T-helper 17 cell (primary cell): ENCODE results near the gene ZBED4. TPM values are rescaled to one million over a fixed set of nuclear protein-coding genes. Genes with fewer than 3 reads are reported as not detected.

Experiments used
- ATAC-seq: fragments of 150-1000 bp; cut with Tn5 transposase; 2 replicates; pipeline ENCODE4 v1.10.0; 2021; ENCODE audit warnings: mild to moderate bottlenecking, moderate library complexity
- DNase-seq, 3 donors: peaks; one replicate each; pipeline versions ENCODE4 v3.0.0 to v3.0.0-alpha.2; 2020 to 2021
- H3K9me3 ChIP-seq: one replicate; pipeline ENCODE4 v1.7.0; 2013; ENCODE audit warnings: low read length, mild to moderate bottlenecking; ENCODE audit not compliant: control insufficient read depth, poor library complexity, severe bottlenecking
- H3K27ac Mint-ChIP-seq: one replicate; pipeline ENCODE4 v1.8.0; 2022; ENCODE audit warnings: mild to moderate bottlenecking, moderate library complexity, mixed read lengths
- H3K27me3 Mint-ChIP-seq: one replicate; pipeline ENCODE4 v1.8.0; 2022; ENCODE audit warnings: mixed read lengths
- H3K36me3 Mint-ChIP-seq: one replicate; pipeline ENCODE4 v1.8.0; 2022; ENCODE audit warnings: low read depth, mixed read lengths
- H3K4me1 Mint-ChIP-seq: one replicate; pipeline ENCODE4 v1.8.0; 2022; ENCODE audit warnings: mild to moderate bottlenecking, mixed read lengths
- H3K4me3 Mint-ChIP-seq: one replicate; pipeline ENCODE4 v1.8.0; 2022; ENCODE audit warnings: mild to moderate bottlenecking, moderate library complexity, mixed read lengths
- total RNA-seq, 4 donors: library from RNA in 2 of 4; stranded (reverse) in 2 of 4; gene quantifications; one replicate each; pipeline ENCODE4 v1.2.3 and lab custom pipeline; 2022 to 2026

Gene ZBED4
- total RNA-seq, 2 donors from 2014 or later, result 15.4 to 20.4 TPM

DNA sequence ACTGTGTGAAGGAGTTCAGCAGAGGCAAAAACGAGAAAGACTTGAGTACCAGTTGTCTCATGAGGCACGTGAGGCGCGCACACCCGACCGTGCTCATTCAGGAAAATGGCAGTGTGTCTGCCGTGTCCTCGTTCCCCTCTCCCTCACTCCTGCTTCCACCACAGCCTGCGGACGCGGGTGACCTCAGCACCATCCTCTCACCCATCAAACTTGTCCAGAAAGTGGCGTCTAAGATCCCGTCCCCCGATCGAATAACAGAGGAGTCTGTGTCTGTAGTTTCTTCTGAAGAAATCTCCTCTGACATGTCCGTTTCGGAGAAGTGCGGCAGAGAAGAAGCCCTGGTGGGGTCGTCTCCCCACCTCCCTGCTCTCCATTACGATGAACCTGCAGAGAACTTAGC is 30.4 kb downstream of the ZBED4 start:
- no peaks in the 10 kb centered on the region for H3K36me3 Mint-ChIP-seq
- H3K9me3 ChIP-seq, result no peaks in the 10 kb centered on the region
- no peaks in the 10 kb centered on the region for H3K27me3 Mint-ChIP-seq
- peak overlapping the region; percentile 86 for H3K27ac Mint-ChIP-seq
- peaks cover 32% of the 10 kb centered on the region for H3K4me1 Mint-ChIP-seq
- ATAC-seq (no peak), DNase-seq (no peak)
- H3K4me3 Mint-ChIP-seq, result no peak overlapping the region

DNA sequence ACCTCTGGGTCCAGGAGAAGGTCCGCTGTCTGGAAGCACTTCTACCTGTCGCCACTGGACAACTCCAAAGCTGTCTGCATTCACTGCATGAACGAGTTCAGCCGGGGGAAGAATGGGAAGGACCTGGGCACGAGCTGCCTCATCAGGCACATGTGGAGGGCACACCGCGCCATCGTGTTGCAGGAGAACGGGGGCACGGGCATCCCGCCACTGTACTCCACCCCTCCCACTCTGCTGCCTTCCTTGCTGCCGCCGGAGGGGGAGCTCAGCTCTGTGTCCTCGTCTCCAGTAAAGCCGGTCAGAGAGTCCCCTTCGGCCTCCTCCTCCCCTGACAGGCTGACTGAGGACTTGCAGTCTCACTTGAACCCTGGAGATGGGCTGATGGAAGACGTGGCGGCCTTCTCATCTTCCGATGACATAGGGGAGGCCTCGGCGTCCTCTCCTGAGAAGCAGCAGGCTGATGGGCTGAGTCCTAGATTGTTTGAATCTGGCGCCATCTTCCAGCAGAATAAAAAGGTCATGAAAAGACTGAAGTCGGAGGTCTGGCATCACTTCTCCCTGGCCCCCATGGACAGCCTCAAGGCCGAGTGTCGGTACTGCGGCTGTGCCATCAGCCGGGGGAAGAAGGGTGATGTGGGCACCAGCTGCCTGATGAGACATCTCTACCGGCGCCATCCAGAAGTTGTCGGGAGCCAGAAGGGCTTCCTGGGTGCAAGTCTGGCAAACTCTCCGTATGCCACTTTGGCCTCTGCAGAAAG is 31.0 kb downstream of the ZBED4 start:
- H3K27ac Mint-ChIP-seq, result no peak overlapping the region
- no peak overlapping the region for H3K4me3 Mint-ChIP-seq
- ATAC-seq, result no peak
- no peaks in the 10 kb centered on the region for H3K36me3 Mint-ChIP-seq
- no peak for DNase-seq
- no peaks in the 10 kb centered on the region for H3K27me3 Mint-ChIP-seq
- no peaks in the 10 kb centered on the region for H3K9me3 ChIP-seq
- H3K4me1 Mint-ChIP-seq, result peaks cover 32% of the 10 kb centered on the region

DNA sequence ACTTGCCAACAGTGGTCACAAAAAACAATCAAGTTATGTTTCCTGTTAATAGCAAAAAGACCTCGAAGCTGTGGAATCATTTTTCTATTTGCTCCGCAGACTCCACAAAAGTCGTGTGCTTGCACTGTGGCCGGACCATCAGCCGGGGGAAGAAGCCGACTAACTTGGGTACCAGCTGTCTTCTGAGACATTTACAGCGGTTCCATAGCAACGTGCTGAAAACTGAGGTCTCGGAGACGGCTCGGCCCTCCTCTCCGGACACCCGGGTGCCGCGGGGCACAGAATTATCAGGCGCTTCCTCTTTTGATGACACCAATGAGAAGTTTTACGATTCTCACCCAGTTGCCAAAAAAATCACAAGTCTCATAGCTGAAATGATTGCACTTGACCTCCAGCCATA is 31.6 kb downstream of the ZBED4 start:
- H3K9me3 ChIP-seq, result no peaks in the 10 kb centered on the region
- no peak overlapping the region for H3K27ac Mint-ChIP-seq
- no peak for DNase-seq
- no peak for ATAC-seq
- H3K27me3 Mint-ChIP-seq, result no peaks in the 10 kb centered on the region
- no peaks in the 10 kb centered on the region for H3K36me3 Mint-ChIP-seq
- no peak overlapping the region for H3K4me3 Mint-ChIP-seq
- peaks cover 27% of the 10 kb centered on the region for H3K4me1 Mint-ChIP-seq

DNA sequence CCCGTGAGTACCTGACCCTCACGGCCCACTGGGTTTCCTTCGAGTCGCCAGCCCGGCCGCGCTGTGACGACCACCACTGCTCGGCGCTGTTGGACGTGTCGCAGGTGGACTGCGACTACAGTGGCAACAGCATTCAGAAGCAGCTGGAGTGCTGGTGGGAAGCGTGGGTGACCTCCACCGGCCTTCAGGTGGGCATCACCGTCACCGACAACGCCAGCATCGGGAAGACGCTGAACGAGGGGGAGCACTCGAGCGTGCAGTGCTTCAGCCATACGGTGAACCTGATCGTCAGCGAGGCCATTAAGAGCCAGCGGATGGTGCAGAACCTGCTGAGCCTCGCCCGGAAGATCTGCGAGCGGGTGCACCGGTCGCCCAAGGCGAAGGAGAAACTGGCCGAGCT is 32.2 kb downstream of the ZBED4 start:
- no peaks in the 10 kb centered on the region for H3K9me3 ChIP-seq
- no peaks in the 10 kb centered on the region for H3K36me3 Mint-ChIP-seq
- H3K27ac Mint-ChIP-seq, result no peak overlapping the region
- no peak overlapping the region for H3K4me3 Mint-ChIP-seq
- no peak for ATAC-seq
- no peak for DNase-seq
- no peaks in the 10 kb centered on the region for H3K27me3 Mint-ChIP-seq
- H3K4me1 Mint-ChIP-seq, result peaks cover 24% of the 10 kb centered on the region

DNA sequence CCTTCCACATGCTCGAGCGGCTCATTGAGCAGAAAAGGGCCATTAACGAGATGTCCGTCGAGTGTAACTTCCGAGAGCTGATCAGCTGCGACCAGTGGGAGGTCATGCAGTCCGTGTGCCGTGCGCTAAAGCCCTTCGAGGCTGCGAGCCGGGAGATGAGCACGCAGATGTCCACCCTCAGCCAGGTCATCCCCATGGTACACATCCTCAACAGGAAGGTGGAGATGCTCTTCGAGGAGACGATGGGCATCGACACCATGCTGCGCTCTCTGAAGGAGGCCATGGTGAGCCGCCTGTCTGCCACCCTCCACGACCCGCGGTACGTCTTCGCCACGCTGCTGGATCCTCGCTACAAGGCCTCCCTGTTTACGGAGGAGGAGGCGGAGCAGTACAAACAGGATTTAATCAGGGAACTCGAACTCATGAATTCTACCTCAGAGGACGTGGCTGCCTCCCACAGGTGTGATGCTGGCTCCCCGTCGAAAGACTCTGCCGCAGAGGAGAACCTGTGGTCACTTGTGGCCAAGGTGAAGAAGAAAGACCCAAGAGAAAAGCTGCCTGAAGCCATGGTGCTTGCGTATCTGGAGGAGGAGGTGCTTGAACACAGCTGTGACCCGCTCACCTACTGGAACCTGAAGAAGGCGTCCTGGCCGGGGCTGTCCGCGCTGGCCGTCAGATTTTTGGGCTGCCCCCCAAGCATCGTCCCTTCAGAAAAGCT is 32.9 kb downstream of the ZBED4 start:
- Mint-ChIP-seq H3K27me3 (no peaks in the 10 kb centered on the region), H3K4me3 (peak overlapping the region; percentile 9)
- no peak for ATAC-seq

DNA sequence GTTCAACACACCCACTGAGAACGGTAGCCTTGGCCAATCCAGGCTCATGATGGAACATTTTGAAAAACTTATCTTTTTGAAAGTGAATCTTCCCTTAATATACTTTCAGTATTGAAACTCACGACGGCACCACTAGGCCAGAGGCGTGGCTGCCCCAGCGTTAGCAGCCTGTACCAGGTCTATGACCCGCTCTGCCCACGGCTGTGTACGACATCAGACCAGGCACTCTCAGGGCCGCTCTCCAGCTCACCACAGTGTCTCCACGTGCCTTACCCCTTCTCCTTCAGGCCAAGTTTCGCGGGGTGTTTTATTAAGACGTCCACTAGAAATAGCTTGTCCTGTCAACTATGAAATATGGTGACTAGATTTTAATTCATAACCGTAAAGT is 33.4 kb downstream of the ZBED4 start:
- Mint-ChIP-seq H3K4me1 (peaks cover 17% of the 10 kb centered on the region), H3K4me3 (peak overlapping the region; percentile 9), H3K27ac (no peak overlapping the region), H3K27me3 (no peaks in the 10 kb centered on the region), H3K36me3 (no peaks in the 10 kb centered on the region)
- ATAC-seq, result no peak
- H3K9me3 ChIP-seq, result no peaks in the 10 kb centered on the region
- no peak for DNase-seq

More for the DNA sequence above, 32.9 kb downstream of the ZBED4 start:
- H3K27ac Mint-ChIP-seq, result no peak overlapping the region
- DNase-seq, result no peak
- no peaks in the 10 kb centered on the region for H3K36me3 Mint-ChIP-seq
- peaks cover 22% of the 10 kb centered on the region for H3K4me1 Mint-ChIP-seq
- no peaks in the 10 kb centered on the region for H3K9me3 ChIP-seq

DNA sequence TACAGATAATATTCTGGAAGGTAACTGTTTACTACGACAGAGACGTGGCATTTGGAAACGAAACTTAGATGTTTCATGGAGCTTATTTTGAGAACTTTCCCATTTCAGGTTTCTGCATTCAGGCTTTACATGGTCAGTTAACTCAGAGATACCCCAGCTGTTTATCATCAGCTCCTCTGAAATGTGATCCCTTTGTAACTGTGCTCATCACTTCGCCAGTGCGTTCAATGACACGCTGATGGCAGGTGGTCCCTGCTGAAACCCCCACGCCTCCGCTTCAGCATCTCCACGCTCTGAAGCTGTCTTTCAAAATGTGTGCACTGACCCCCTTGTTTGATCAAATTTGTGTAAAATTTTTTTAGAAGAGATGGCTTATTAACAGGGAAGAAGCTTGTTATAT is 34.1 kb downstream of the ZBED4 start:
- no peak overlapping the region for H3K27ac Mint-ChIP-seq
- H3K9me3 ChIP-seq, result no peaks in the 10 kb centered on the region
- H3K27me3 Mint-ChIP-seq, result no peaks in the 10 kb centered on the region
- H3K36me3 Mint-ChIP-seq, result no peaks in the 10 kb centered on the region
- no peak overlapping the region for H3K4me3 Mint-ChIP-seq
- peaks cover 13% of the 10 kb centered on the region for H3K4me1 Mint-ChIP-seq
- no peak for ATAC-seq
- DNase-seq, result no peak

DNA sequence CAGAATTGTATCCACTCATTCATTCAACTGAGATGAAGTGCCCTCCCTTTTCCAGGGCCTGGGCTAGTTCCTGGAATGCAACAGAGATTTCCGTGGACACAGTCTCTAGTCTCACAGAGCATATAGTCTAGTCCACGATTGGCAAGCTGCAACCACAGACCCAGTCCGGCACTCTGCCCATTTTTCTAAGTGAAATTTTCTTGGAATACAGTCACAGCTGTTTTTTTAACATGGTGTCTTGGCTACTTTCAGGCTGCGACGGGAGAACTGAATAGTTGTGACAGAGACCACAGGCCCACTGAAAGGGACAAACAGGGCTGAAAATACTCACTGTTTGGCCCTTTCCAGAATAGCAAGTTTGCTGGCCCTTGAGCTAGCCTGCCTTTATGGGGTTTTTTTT is 35.4 kb downstream of the ZBED4 start:
- no peak overlapping the region for H3K27ac Mint-ChIP-seq
- no peak overlapping the region for H3K4me3 Mint-ChIP-seq
- peaks cover 3% of the 10 kb centered on the region for H3K4me1 Mint-ChIP-seq
- no peak for ATAC-seq
- no peaks in the 10 kb centered on the region for H3K27me3 Mint-ChIP-seq
- H3K9me3 ChIP-seq, result no peaks in the 10 kb centered on the region
- peaks cover 3% of the 10 kb centered on the region for H3K36me3 Mint-ChIP-seq
- DNase-seq, result no peak

DNA sequence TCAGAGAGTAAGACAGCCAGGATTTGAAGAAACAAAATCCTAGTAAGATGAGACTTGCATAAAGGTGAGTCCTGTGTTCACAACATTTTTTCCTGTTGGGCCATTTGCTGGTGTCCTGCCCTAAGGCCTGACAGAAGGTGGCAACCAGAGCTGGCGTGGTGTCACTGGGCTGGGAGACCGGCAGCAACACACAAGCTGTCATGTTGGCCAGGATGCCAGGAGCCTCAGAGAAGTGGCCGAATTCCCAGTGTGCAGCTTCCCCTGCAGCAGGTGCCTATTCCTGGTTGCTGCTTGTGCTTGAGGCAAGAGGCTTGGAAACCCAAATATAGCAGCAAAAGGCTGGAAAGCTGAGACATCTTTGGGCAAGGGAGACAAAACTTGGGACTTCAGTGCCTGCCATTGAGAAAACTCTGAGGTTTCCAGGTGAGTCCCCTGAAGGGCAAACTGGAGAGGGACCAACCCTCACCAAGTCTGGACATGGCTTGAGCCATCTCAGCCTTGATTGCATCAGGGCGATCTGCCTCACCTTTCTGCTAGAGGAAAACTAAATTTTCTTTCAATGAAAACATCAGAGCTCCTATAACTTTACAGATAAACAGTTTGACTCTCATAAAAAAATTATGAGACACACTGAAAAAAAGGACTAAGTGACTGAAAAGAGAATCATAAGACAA is 38.7 kb downstream of the ZBED4 start:
- peaks cover 3% of the 10 kb centered on the region for H3K36me3 Mint-ChIP-seq
- peaks cover 5% of the 10 kb centered on the region for H3K4me1 Mint-ChIP-seq
- DNase-seq (no peak), ATAC-seq (no peak)
- H3K9me3 ChIP-seq, result no peaks in the 10 kb centered on the region
- no peak overlapping the region for H3K4me3 Mint-ChIP-seq
- H3K27ac Mint-ChIP-seq, result peak overlapping the region; percentile 16
- no peaks in the 10 kb centered on the region for H3K27me3 Mint-ChIP-seq

DNA sequence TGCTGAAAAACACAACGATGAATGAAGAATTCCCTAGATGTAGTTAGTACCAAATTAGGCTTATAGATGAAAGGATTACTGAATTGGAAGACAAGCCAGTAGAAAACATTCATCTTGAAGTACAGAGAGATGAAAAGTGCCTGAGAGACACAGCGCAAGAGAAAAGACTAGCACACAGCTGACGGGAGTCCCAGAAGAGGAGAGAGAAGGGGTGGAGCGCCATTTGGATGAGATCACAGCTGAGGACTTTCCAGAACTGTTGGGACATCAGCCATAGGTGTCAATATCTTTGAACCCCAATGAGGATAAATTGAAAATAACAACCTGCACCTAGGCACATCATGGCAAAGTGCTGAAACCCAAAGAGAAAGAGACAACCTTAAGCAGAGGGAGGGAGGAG is 39.4 kb downstream of the ZBED4 start:
- Mint-ChIP-seq H3K36me3 (peaks cover 3% of the 10 kb centered on the region), H3K27me3 (no peaks in the 10 kb centered on the region)

DNA sequence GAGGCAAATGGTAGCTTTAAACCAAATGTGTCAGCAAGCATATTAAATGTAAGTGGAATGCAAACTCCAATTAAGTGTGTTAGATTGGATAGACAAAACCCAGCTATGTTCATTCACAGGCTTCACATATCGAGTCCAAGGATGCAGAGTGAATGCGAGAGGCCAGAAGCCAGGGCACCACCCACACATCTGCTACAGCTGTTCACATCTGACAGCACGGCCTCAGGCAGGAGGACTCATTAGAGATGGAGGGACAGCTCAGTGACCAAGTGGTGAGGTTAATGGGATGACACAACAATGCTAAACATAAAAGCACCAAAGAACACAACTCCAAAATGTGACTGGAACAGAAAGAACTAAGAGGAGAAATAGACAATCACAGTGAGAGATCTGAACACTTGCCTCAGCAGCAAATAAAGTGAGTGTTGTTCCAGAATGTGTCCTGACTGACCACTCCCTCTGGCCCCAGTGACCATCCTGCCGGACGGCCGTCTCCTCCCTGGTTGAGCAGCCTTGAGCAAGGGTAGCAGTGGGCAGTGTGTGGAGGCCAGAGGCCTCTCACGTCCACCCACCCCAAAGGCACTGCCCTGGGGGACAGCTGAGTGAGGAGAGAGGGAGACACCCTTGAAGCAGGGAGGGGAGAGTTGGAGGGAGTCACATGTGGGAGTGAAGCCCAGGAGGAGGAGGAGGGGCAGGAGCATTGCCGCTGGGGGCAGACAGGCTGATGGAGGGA is 40.8 kb downstream of the ZBED4 start:
- H3K27ac Mint-ChIP-seq, result no peak overlapping the region
- peaks cover 3% of the 10 kb centered on the region for H3K36me3 Mint-ChIP-seq
- H3K4me1 Mint-ChIP-seq, result peaks cover 5% of the 10 kb centered on the region
- H3K27me3 Mint-ChIP-seq, result no peaks in the 10 kb centered on the region
- no peaks in the 10 kb centered on the region for H3K9me3 ChIP-seq
- no peak overlapping the region for H3K4me3 Mint-ChIP-seq
- ATAC-seq (no peak), DNase-seq (no peak)

More for the DNA sequence above, 39.4 kb downstream of the ZBED4 start:
- no peak overlapping the region for H3K27ac Mint-ChIP-seq
- ATAC-seq (no peak), DNase-seq (no peak)
- no peaks in the 10 kb centered on the region for H3K9me3 ChIP-seq
- H3K4me1 Mint-ChIP-seq, result peaks cover 5% of the 10 kb centered on the region
- no peak overlapping the region for H3K4me3 Mint-ChIP-seq

DNA sequence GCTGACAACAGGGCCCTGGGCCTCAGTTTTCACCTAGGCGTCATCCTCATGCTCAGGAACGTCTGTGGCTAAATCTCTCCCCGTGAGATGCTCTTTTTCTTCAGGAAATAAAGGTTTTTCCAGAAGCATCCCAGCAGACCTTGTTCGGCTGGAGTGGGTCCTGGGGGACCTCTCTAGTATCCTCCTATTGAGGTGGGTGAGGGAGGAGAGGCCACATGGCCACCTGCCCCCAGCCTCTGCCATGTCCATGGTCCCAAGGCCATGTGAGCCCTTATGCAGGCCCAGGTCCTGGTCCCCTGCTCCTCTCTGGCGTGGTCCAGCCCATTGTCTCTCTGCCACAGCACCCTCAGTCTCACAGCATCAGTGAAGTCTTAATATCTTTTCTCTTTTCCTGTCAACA is 42.6 kb downstream of the ZBED4 start:
- no peaks in the 10 kb centered on the region for H3K27me3 Mint-ChIP-seq
- no peak for DNase-seq

More for the DNA sequence above, 42.6 kb downstream of the ZBED4 start:
- no peak overlapping the region for H3K27ac Mint-ChIP-seq
- H3K9me3 ChIP-seq, result no peaks in the 10 kb centered on the region
- peak overlapping the region; percentile 43 for H3K4me3 Mint-ChIP-seq
- H3K36me3 Mint-ChIP-seq, result peaks cover 5% of the 10 kb centered on the region
- ATAC-seq, result no peak
- H3K4me1 Mint-ChIP-seq, result peaks cover 7% of the 10 kb centered on the region
